MCF 10A (cell line): ENCODE measurements around the gene BCL11A. TPM values are rescaled to one million over a fixed set of nuclear protein-coding genes. Genes with fewer than 3 reads are reported as not detected.

Source experiments
- BruUV-seq: library from RNA; stranded (reverse); fragments of 400-500 nt; replicated peaks from 2 replicates; lab custom pipeline; 2021; lab: Mats Ljungman, UMichigan
- CTCF ChIA-PET: fragments of 300-600 bp; sonication (Branson Sonifier 250); formaldehyde crosslinking; extraction: SDS; loops from one replicate; lab custom pipeline; 2021; ENCODE audit warnings: antibody characterized with exemption, inconsistent platforms; lab: Yijun Ruan, JAX
- POLR2A ChIA-PET: fragments of 300-600, 350-650 bp; sonication (Branson Sonifier 250); formaldehyde crosslinking; extraction: SDS; loops from one replicate; lab custom pipeline; 2020; ENCODE audit warnings: antibody characterized with exemption, inconsistent platforms; lab: Yijun Ruan, JAX
- DNase-seq: peaks from one replicate; pipeline ENCODE4 v3.0.0-alpha.2; 2018; ENCODE audit not compliant: unreplicated experiment
- H3K27ac Mint-ChIP-seq: one replicate; pipeline ENCODE4 v1.8.0; 2022; ENCODE audit warnings: mild to moderate bottlenecking, low read depth, mixed read lengths; ENCODE audit not compliant: unreplicated experiment
- H3K27me3 Mint-ChIP-seq: one replicate; pipeline ENCODE4 v1.8.0; 2022; ENCODE audit warnings: mixed read lengths; ENCODE audit not compliant: insufficient read depth, unreplicated experiment
- H3K36me3 Mint-ChIP-seq: one replicate; pipeline ENCODE4 v1.8.0; 2022; ENCODE audit warnings: mild to moderate bottlenecking, moderate library complexity, mixed read lengths; ENCODE audit not compliant: insufficient read depth, unreplicated experiment
- H3K4me1 Mint-ChIP-seq: one replicate; pipeline ENCODE4 v1.8.0; 2022; ENCODE audit warnings: mixed read lengths; ENCODE audit not compliant: insufficient read depth, unreplicated experiment
- H3K4me3 Mint-ChIP-seq: one replicate; pipeline ENCODE4 v1.8.0; 2022; ENCODE audit warnings: mild to moderate bottlenecking, moderate library complexity, mixed read lengths; ENCODE audit not compliant: unreplicated experiment
- H3K9me3 Mint-ChIP-seq: one replicate; pipeline ENCODE4 v1.8.0; 2022; ENCODE audit warnings: mixed read lengths; ENCODE audit not compliant: unreplicated experiment
- intact Hi-C: fragments of 100-400 bp; cut with micrococcal nuclease; formaldehyde crosslinking; loops from 2 replicates; pipeline ENCODE4 v1.14.1; 2022
- total RNA-seq: library from RNA; stranded (reverse); gene quantifications from 2 replicates; pipeline ENCODE4 v1.2.3, GENCODE V29; 2022
- TF ChIP-seq, protein P1 (sequence below): fragments of 200-600 bp; IDR thresholded peaks from one replicate; pipeline ENCODE4 v1.8.0; 2022; ENCODE audit warnings: antibody characterized with exemption, mild to moderate bottlenecking; ENCODE audit not compliant: unreplicated experiment

Gene BCL11A
- total RNA-seq, 1 experiment from 2014 or later = 5.3 TPM

DNA sequence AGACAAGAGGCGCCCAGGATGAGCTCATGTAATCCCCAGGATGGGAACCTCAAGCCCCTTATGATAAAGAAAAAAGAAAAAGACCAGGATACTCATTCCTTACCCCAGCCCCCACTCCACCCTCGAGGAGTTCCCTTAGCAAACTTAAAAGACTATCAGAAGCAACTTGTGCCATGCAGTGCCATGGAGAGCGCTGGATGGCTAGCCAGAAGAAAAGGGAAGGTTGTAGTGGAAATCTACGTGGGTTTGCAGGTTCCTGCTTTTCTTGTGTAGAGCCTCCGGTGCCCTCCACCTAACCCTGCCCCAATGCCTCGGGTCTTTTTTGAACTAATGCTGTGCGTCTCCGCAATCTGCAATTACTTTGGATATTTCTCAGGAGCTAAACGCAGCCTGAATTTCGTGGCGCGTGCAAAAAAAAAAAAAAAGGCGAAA is 16.2 kb upstream of the BCL11A start:
- Mint-ChIP-seq H3K27ac (no peak overlapping the region), H3K27me3 (peaks cover 12% of the 10 kb centered on the region), H3K9me3 (no peaks in the 10 kb centered on the region), H3K36me3 (no peaks in the 10 kb centered on the region), H3K4me1 (no peaks in the 10 kb centered on the region), H3K4me3 (no peak overlapping the region)
- ChIA-PET POLR2A (interaction anchor here (0.7 to 1.9 kb wide), 2 partner anchors 9 to 12 kb away, joined by 3 to 5 read pairs; no protein-coding TSS in a partner anchor), CTCF (interaction anchor here (0.5 to 8.4 kb wide), 6 partner anchors 9 to 1840 kb away, joined by 3 to 51 read pairs (median 5); no protein-coding TSS in a partner anchor)
- intact Hi-C loops = no loop called here
- BruUV-seq = no TSS peak
- TF ChIP-seq, protein P1, sequence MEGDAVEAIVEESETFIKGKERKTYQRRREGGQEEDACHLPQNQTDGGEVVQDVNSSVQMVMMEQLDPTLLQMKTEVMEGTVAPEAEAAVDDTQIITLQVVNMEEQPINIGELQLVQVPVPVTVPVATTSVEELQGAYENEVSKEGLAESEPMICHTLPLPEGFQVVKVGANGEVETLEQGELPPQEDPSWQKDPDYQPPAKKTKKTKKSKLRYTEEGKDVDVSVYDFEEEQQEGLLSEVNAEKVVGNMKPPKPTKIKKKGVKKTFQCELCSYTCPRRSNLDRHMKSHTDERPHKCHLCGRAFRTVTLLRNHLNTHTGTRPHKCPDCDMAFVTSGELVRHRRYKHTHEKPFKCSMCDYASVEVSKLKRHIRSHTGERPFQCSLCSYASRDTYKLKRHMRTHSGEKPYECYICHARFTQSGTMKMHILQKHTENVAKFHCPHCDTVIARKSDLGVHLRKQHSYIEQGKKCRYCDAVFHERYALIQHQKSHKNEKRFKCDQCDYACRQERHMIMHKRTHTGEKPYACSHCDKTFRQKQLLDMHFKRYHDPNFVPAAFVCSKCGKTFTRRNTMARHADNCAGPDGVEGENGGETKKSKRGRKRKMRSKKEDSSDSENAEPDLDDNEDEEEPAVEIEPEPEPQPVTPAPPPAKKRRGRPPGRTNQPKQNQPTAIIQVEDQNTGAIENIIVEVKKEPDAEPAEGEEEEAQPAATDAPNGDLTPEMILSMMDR = no peak
- no peak for DNase-seq

- TF ChIP-seq, protein P1 = no peak
- Mint-ChIP-seq H3K9me3 (no peaks in the 10 kb centered on the region), H3K27me3 (peaks cover 12% of the 10 kb centered on the region), H3K27ac (no peak overlapping the region), H3K36me3 (no peaks in the 10 kb centered on the region), H3K4me3 (no peak overlapping the region), H3K4me1 (no peaks in the 10 kb centered on the region)
- POLR2A ChIA-PET = interaction anchor here (1.9 kb wide), 1 partner anchor 11 kb away, joined by 5 read pairs; no protein-coding TSS in a partner anchor
- BruUV-seq = no TSS peak
- intact Hi-C loops = no loop called here
- CTCF ChIA-PET = interaction anchor here (0.6 to 8.4 kb wide), 8 partner anchors 7 to 1462 kb away, joined by 3 to 51 read pairs (median 4); no protein-coding TSS in a partner anchor
- DNase-seq = no peak
Measured at GRCh38 chr2:60567919-60568768, 14.7 kb upstream of the BCL11A start.

GRCh38 chr2:60567096-60567495 is 13.6 kb upstream of the BCL11A start:
- Mint-ChIP-seq H3K27me3 (peaks cover 11% of the 10 kb centered on the region), H3K4me3 (no peak overlapping the region), H3K27ac (no peak overlapping the region), H3K36me3 (no peaks in the 10 kb centered on the region), H3K4me1 (no peaks in the 10 kb centered on the region), H3K9me3 (no peaks in the 10 kb centered on the region)
- ChIA-PET POLR2A (no interaction called here), CTCF (interaction anchor here (0.6 to 8.4 kb wide), 7 partner anchors 11 to 1805 kb away, joined by 3 to 51 read pairs (median 4); no protein-coding TSS in a partner anchor)
- BruUV-seq = no TSS peak
- TF ChIP-seq, protein P1 = no peak
- intact Hi-C loops = no loop called here
- no peak for DNase-seq

DNA sequence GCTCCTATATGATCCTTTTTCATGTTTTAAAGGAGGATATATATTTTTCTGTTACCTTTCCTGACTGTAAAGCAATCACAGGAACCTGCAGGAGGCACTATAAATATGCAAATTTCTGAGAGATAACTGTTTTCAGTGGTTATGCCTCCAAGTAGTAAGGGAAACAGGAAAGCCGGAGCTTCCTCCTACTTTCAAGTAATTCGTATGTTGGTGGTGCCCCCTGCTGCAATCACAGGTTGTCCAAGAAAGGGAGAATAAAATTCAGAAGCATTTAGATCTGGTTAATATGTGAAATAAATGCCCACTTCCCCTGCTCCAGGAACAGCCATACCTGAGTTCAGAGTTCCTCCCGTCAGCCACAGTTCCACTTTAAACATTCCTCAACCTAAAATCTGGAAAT is 12.0 kb upstream of the BCL11A start:
- no peaks in the 10 kb centered on the region for H3K4me1 Mint-ChIP-seq
- ChIA-PET POLR2A (no interaction called here), CTCF (interaction anchor here (0.8 to 8.4 kb wide), 13 partner anchors 9 to 1803 kb away, joined by 3 to 51 read pairs (median 4); no protein-coding TSS in a partner anchor)
- intact Hi-C loops = no loop called here
- H3K27me3 Mint-ChIP-seq = peaks cover under 1% of the 10 kb centered on the region
- no peaks in the 10 kb centered on the region for H3K9me3 Mint-ChIP-seq
- BruUV-seq = no TSS peak
- no peak overlapping the region for H3K27ac Mint-ChIP-seq
- no peak overlapping the region for H3K4me3 Mint-ChIP-seq
- no peaks in the 10 kb centered on the region for H3K36me3 Mint-ChIP-seq
- DNase-seq = peak; percentile 38
- TF ChIP-seq, protein P1 = peak; percentile 11
